A673 (cell line): ENCODE results near the gene ABLIM3. TPM values are rescaled to one million over a fixed set of nuclear protein-coding genes. Genes with fewer than 3 reads are reported as not detected.

Experiments used
- BruUV-seq: library from RNA; stranded (reverse); fragments of 400-500 nt; replicated peaks from 2 replicates; lab custom pipeline; 2021; lab: Mats Ljungman, UMichigan
- CTCF ChIA-PET: fragments of 300-600 bp; sonication (Branson Sonifier 250); formaldehyde crosslinking; loops from one replicate; lab custom pipeline; 2022; ENCODE audit warnings: antibody characterized with exemption; lab: Charles Lee
- POLR2A ChIA-PET: fragments of 300-600 bp; sonication (Branson Sonifier 250); formaldehyde crosslinking; loops from one replicate; lab custom pipeline; 2022; ENCODE audit warnings: antibody characterized with exemption; ENCODE audit not compliant: low non-redundant PET; lab: Charles Lee
- DNase-seq: peaks from one replicate; pipeline ENCODE4 v3.0.0-alpha.2; 2015; ENCODE audit warnings: low spot score
- H3K27ac ChIP-seq: fragments of 200-600 bp; sonication (generic); 2 replicates; pipeline ENCODE4 v1.5.1; 2016; ENCODE audit warnings: mixed run types, low read depth, mild to moderate bottlenecking, mixed read lengths, antibody characterized with exemption, low read length; ENCODE audit not compliant: poor library complexity, severe bottlenecking
- H3K27me3 ChIP-seq: fragments of 200-600 bp; sonication (generic); replicated peaks from 2 replicates; pipeline ENCODE4 v1.6.1; 2017; ENCODE audit warnings: mixed run types, low read depth, mild to moderate bottlenecking, mixed read lengths, antibody characterized with exemption, low read length; ENCODE audit not compliant: insufficient read depth, poor library complexity
- H3K36me3 ChIP-seq: fragments of 200-600 bp; sonication (generic); 2 replicates; pipeline ENCODE4 v1.6.1; 2016; ENCODE audit warnings: mixed run types, mild to moderate bottlenecking, mixed read lengths, antibody characterized with exemption, low read length; ENCODE audit not compliant: insufficient read depth, poor library complexity, severe bottlenecking
- H3K4me1 ChIP-seq: fragments of 200-600 bp; sonication (generic); 2 replicates; pipeline ENCODE4 v1.6.1; 2017; ENCODE audit warnings: mixed run types, mild to moderate bottlenecking, mixed read lengths, antibody characterized with exemption, low read length; ENCODE audit not compliant: insufficient read depth, poor library complexity, severe bottlenecking
- H3K4me3 ChIP-seq: fragments of 200-600 bp; sonication (generic); 2 replicates; pipeline ENCODE4 v1.5.1; 2016; ENCODE audit warnings: low read depth, mixed run types, mild to moderate bottlenecking, mixed read lengths, low read length; ENCODE audit not compliant: poor library complexity, severe bottlenecking
- H3K9me3 ChIP-seq: fragments of 200-600 bp; sonication (generic); 2 replicates; pipeline ENCODE4 v1.6.1; 2016; ENCODE audit warnings: mixed run types, low read depth, mild to moderate bottlenecking, mixed read lengths, antibody characterized with exemption, low read length; ENCODE audit not compliant: poor library complexity, severe bottlenecking
- CTCF ChIP-seq: fragments of 300-800, 200-600 bp; sonication (generic); conservative IDR thresholded peaks from 2 replicates; pipeline ENCODE4 v1.5.1; 2017; ENCODE audit warnings: low read depth, mild to moderate bottlenecking, antibody characterized with exemption, low read length, moderate library complexity, mixed read lengths
- EZH2 ChIP-seq: fragments of 200-600 bp; sonication (generic); IDR thresholded peaks from 2 replicates; pipeline ENCODE4 v1.6.1; 2017; ENCODE audit warnings: borderline replicate concordance, low read depth, mild to moderate bottlenecking, mixed read lengths, antibody characterized with exemption, low read length; ENCODE audit not compliant: poor library complexity, severe bottlenecking
- intact Hi-C: fragments of 100-400 bp; cut with micrococcal nuclease; formaldehyde crosslinking; loops from one replicate; pipeline ENCODE4 v1.10.0; 2022; ENCODE audit not compliant: unreplicated experiment
- total RNA-seq: library from RNA; stranded (reverse); gene quantifications from 2 replicates; pipeline ENCODE4 v1.2.3, GENCODE V29; 2021

The ABLIM3 gene
- total RNA-seq, 1 experiment from 2014 or later = not detected

GRCh38 chr5:149201121-149201637, 59.9 kb downstream of the ABLIM3 start:
- Histone ChIP-seq H3K9me3 (no peaks in the 10 kb centered on the region), H3K27me3 (peaks cover 7% of the 10 kb centered on the region), H3K36me3 (no peaks in the 10 kb centered on the region), H3K4me3 (no peak overlapping the region), H3K4me1 (no peaks in the 10 kb centered on the region), H3K27ac (no peak overlapping the region)
- TF ChIP-seq EZH2 (no peak), CTCF (no peak)
- intact Hi-C loops = no loop called here
- DNase-seq = no peak
- POLR2A ChIA-PET = no interaction called here
- CTCF ChIA-PET = no interaction called here
- BruUV-seq = no TSS peak

GRCh38 chr5:149202910-149203451, 61.7 kb downstream of the ABLIM3 start:
- Histone ChIP-seq H3K4me1 (no peaks in the 10 kb centered on the region), H3K27ac (no peak overlapping the region), H3K9me3 (no peaks in the 10 kb centered on the region), H3K4me3 (no peak overlapping the region), H3K27me3 (peaks cover 4% of the 10 kb centered on the region), H3K36me3 (no peaks in the 10 kb centered on the region)
- TF ChIP-seq CTCF = no peak
- no peak for TF ChIP-seq EZH2
- CTCF ChIA-PET = no interaction called here
- no peak for DNase-seq
- POLR2A ChIA-PET = no interaction called here
- intact Hi-C loops = no loop called here
- BruUV-seq = no TSS peak

GRCh38 chr5:149203921-149204441, 62.7 kb downstream of the ABLIM3 start:
- H3K4me1 ChIP-seq = no peaks in the 10 kb centered on the region
- no peaks in the 10 kb centered on the region for H3K9me3 ChIP-seq
- DNase-seq = no peak
- POLR2A ChIA-PET = no interaction called here
- intact Hi-C loops = no loop called here
- CTCF ChIA-PET = no interaction called here
- no peaks in the 10 kb centered on the region for H3K36me3 ChIP-seq
- TF ChIP-seq EZH2 (no peak), CTCF (no peak)
- H3K27me3 ChIP-seq = peaks cover 4% of the 10 kb centered on the region
- BruUV-seq = no TSS peak
- no peak overlapping the region for H3K4me3 ChIP-seq
- no peak overlapping the region for H3K27ac ChIP-seq
